ENCODE results near the gene LPP. TPM values are rescaled to one million over a fixed set of nuclear protein-coding genes. Genes with fewer than 3 reads are reported as not detected.

Gene LPP
- total RNA-seq, 1 donor from 2014 or later, result 96.7 TPM

DNA sequence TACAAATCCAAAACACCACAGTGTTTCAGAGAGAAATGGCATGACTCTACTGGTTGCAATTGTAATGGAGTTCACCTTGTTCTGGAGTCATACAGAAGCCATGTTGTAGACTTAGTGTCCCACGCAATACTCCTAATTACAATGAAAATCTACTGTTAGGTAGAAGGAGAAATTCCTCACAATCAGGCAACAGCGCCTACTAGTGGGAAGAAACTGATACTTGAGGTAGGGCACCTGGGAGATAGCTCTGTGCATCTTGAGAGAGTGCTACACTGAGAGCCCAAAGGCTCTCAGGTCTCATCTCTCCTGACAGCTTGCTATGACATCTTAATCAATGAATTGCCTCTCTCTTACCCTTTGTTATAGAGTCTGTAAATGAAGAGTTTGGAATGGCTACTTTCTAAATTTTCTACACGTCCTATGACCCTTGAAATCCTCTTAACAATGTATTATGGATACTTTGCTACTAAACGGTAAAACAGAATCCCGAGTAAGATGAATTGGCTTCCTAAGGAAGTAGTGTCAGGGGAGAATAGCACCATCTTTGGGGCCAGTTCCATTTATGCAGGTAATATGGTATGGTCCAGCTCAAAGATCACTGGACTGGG, 595.2 kb downstream of the LPP start:
- H3K4me1 Mint-ChIP-seq (ENCODE audit: unreplicated experiment), result peaks cover 8% of the 10 kb centered on the region
- DNase-seq (ENCODE audit: extremely low spot score, unreplicated experiment), result no peak
- H3K36me3 Mint-ChIP-seq, result peaks cover 3% of the 10 kb centered on the region
- no peaks in the 10 kb centered on the region for H3K9me3 Mint-ChIP-seq
- no peak overlapping the region for H3K4me3 Mint-ChIP-seq
- no peak overlapping the region for H3K27ac Mint-ChIP-seq
- H3K27me3 Mint-ChIP-seq, result no peaks in the 10 kb centered on the region
- TF ChIP-seq CTCF (conservative IDR thresholded peaks at IDR 0.05), result peak; percentile 67

- no peak for TF ChIP-seq CTCF (conservative IDR thresholded peaks at IDR 0.05)
- peaks cover 8% of the 10 kb centered on the region for H3K4me1 Mint-ChIP-seq (ENCODE audit: unreplicated experiment)
- no peaks in the 10 kb centered on the region for H3K27me3 Mint-ChIP-seq
- H3K4me3 Mint-ChIP-seq, result no peak overlapping the region
- DNase-seq (ENCODE audit: extremely low spot score, unreplicated experiment), result no peak
- peaks cover 3% of the 10 kb centered on the region for H3K36me3 Mint-ChIP-seq
- H3K9me3 Mint-ChIP-seq, result no peaks in the 10 kb centered on the region
- no peak overlapping the region for H3K27ac Mint-ChIP-seq
Measured at GRCh38 chr3:188749830-188750229, 595.9 kb downstream of the LPP start.

GRCh38 chr3:188750617-188751016, 596.7 kb downstream of the LPP start:
- Mint-ChIP-seq H3K4me1 (ENCODE audit: unreplicated experiment) (peaks cover 8% of the 10 kb centered on the region), H3K36me3 (peaks cover 3% of the 10 kb centered on the region), H3K9me3 (no peaks in the 10 kb centered on the region), H3K27me3 (no peaks in the 10 kb centered on the region), H3K4me3 (no peak overlapping the region), H3K27ac (no peak overlapping the region)
- no peak for DNase-seq (ENCODE audit: extremely low spot score, unreplicated experiment)
- no peak for TF ChIP-seq CTCF (conservative IDR thresholded peaks at IDR 0.05)

DNA sequence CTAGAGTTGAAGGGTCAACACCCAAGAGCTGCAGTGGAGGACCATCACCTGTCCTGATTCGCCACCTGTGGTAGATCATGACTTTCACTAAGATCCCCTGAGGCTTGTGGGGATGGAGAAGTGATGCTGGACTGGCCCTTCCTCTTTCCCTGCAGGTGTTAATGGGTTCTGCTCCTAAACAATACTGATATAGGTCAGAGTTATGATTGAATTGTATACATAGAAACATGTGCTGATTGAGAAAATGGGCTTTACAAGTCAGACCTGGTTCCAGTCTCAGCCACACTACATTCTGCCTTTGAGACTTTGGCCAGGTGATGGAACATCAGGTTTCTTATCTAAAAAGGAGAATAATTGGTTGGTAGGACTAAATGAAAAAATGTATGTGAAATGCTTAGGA, 598.9 kb downstream of the LPP start:
- no peaks in the 10 kb centered on the region for H3K4me1 Mint-ChIP-seq (ENCODE audit: unreplicated experiment)
- no peak overlapping the region for H3K4me3 Mint-ChIP-seq
- H3K27me3 Mint-ChIP-seq, result no peaks in the 10 kb centered on the region
- no peak overlapping the region for H3K27ac Mint-ChIP-seq
- no peak for DNase-seq (ENCODE audit: extremely low spot score, unreplicated experiment)
- no peaks in the 10 kb centered on the region for H3K9me3 Mint-ChIP-seq
- peaks cover 6% of the 10 kb centered on the region for H3K36me3 Mint-ChIP-seq
- TF ChIP-seq CTCF (conservative IDR thresholded peaks at IDR 0.05), result no peak

GRCh38 chr3:188754267-188754666, 600.3 kb downstream of the LPP start:
- DNase-seq (ENCODE audit: extremely low spot score, unreplicated experiment), result no peak
- H3K4me3 Mint-ChIP-seq, result no peak overlapping the region
- no peaks in the 10 kb centered on the region for H3K27me3 Mint-ChIP-seq
- H3K9me3 Mint-ChIP-seq, result no peaks in the 10 kb centered on the region
- no peaks in the 10 kb centered on the region for H3K4me1 Mint-ChIP-seq (ENCODE audit: unreplicated experiment)
- no peak for TF ChIP-seq CTCF (conservative IDR thresholded peaks at IDR 0.05)
- H3K27ac Mint-ChIP-seq, result no peak overlapping the region
- H3K36me3 Mint-ChIP-seq, result peaks cover 4% of the 10 kb centered on the region

- Mint-ChIP-seq H3K27ac (no peak overlapping the region), H3K36me3 (peaks cover 5% of the 10 kb centered on the region), H3K4me3 (no peak overlapping the region), H3K9me3 (no peaks in the 10 kb centered on the region), H3K4me1 (ENCODE audit: unreplicated experiment) (peaks cover 4% of the 10 kb centered on the region), H3K27me3 (no peaks in the 10 kb centered on the region)
- no peak for TF ChIP-seq CTCF (conservative IDR thresholded peaks at IDR 0.05)
- no peak for DNase-seq (ENCODE audit: extremely low spot score, unreplicated experiment)
Measured at GRCh38 chr3:188756241-188756640, 602.3 kb downstream of the LPP start.

All from type B pancreatic cell (in vitro differentiated cells).